ENCODE results near the gene MBTPS1.

Gene MBTPS1

DNA sequence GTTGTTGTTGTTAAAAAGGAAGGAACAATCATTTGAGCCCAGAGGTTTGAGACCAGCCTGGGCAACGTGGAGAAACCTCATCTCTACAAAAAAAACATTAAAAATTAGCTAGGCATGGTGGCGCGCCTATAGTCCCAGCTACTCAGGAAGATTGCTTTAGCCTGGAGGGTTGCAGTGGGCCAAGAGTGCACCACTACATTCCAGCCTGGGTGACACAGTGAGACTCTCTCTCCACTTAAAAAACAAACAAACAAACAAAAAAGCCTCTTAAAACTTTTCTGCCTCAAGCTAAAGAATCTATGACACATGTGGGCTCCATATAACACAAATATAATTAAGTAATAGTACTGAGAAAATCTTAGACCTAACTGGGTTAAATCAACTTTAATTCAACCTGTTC is 12.5 kb downstream of the MBTPS1 start (continued):
- TF ChIP-seq CREB5 (CRISPR knock-in tag; IDR thresholded peaks at IDR 0.05; ENCODE audit: low read depth) (no peak), POU6F1 (CRISPR knock-in tag; IDR thresholded peaks at IDR 0.05; ENCODE audit: borderline replicate concordance, low read depth) (no peak), OSR1 (CRISPR knock-in tag; IDR thresholded peaks at IDR 0.05) (no peak), RARB (CRISPR knock-in tag; IDR thresholded peaks at IDR 0.05) (no peak), ZNF8 (CRISPR knock-in tag; IDR thresholded peaks at IDR 0.05) (no peak), GLIS3 (CRISPR knock-in tag; IDR thresholded peaks at IDR 0.05) (no peak)

DNA sequence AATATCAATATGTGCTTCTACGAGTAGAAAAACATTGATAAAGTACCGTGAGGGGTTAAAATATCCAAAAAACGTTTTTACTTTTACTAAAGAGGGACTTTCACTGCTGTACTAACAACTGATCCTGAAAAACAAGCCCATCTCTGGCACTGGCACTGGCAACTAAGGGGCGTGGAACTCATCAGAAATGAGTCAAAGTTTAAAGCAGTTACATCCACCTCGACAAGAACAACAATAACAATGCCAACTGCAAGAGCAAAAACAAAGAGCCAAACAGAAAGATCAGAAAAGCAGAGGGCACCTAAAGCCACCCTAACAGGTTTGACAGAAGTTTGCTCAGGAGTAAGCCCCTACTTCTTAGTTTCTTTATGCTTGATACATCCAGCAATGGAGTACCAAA is 13.1 kb downstream of the MBTPS1 start:
- no peak for ATAC-seq
- TF ChIP-seq SNAI2 (CRISPR knock-in tag; IDR thresholded peaks at IDR 0.05) (no peak), TOX (CRISPR knock-in tag; IDR thresholded peaks at IDR 0.05; ENCODE audit: borderline replicate concordance) (no peak), PPARA (CRISPR knock-in tag; IDR thresholded peaks at IDR 0.05; ENCODE audit: borderline replicate concordance) (no peak), ZNF8 (CRISPR knock-in tag; IDR thresholded peaks at IDR 0.05) (no peak), ISL1 (CRISPR knock-in tag; IDR thresholded peaks at IDR 0.05) (no peak)

- TF ChIP-seq POU6F1 (CRISPR knock-in tag; IDR thresholded peaks at IDR 0.05; ENCODE audit: borderline replicate concordance, low read depth), result no peak
- TF ChIP-seq RARB (CRISPR knock-in tag; IDR thresholded peaks at IDR 0.05), result no peak
- no peak for TF ChIP-seq ISL1 (CRISPR knock-in tag; IDR thresholded peaks at IDR 0.05)
- no peak for TF ChIP-seq ZFP3 (CRISPR knock-in tag; IDR thresholded peaks at IDR 0.05)
- no peak for TF ChIP-seq SNAI2 (CRISPR knock-in tag; IDR thresholded peaks at IDR 0.05)
- TF ChIP-seq BACH2 (CRISPR knock-in tag; IDR thresholded peaks at IDR 0.05; ENCODE audit: borderline replicate concordance), result no peak
- no peak for TF ChIP-seq ARNTL (CRISPR knock-in tag; IDR thresholded peaks at IDR 0.05; ENCODE audit: borderline replicate concordance, low read depth)
- TF ChIP-seq CREB5 (CRISPR knock-in tag; IDR thresholded peaks at IDR 0.05; ENCODE audit: low read depth), result no peak
- no peak for ATAC-seq
Observed at GRCh38 chr16:84098939-84099338, 17.8 kb downstream of the MBTPS1 start.

GRCh38 chr16:84096447-84097005 is 20.2 kb downstream of the MBTPS1 start:
- no peak for TF ChIP-seq ZNF565 (CRISPR knock-in tag; conservative IDR thresholded peaks at IDR 0.05; ENCODE audit: low read depth)
- no peak for TF ChIP-seq RARB (CRISPR knock-in tag; IDR thresholded peaks at IDR 0.05)
- no peak for ATAC-seq

GRCh38 chr16:84095466-84095865 is 21.3 kb downstream of the MBTPS1 start:
- ATAC-seq, result no peak
- TF ChIP-seq ZNF70 (CRISPR knock-in tag; IDR thresholded peaks at IDR 0.05) (no peak), ZFP30 (CRISPR knock-in tag; IDR thresholded peaks at IDR 0.05) (no peak), TCF4 (CRISPR knock-in tag; IDR thresholded peaks at IDR 0.05; ENCODE audit: borderline replicate concordance) (no peak), SNAI2 (CRISPR knock-in tag; IDR thresholded peaks at IDR 0.05) (no peak), ZNF565 (CRISPR knock-in tag; conservative IDR thresholded peaks at IDR 0.05; ENCODE audit: low read depth) (no peak), CSRNP3 (CRISPR knock-in tag; IDR thresholded peaks at IDR 0.05) (no peak), CSDC2 (CRISPR knock-in tag; IDR thresholded peaks at IDR 0.05) (no peak), POU6F1 (CRISPR knock-in tag; IDR thresholded peaks at IDR 0.05; ENCODE audit: borderline replicate concordance, low read depth) (no peak), PPARA (CRISPR knock-in tag; IDR thresholded peaks at IDR 0.05; ENCODE audit: borderline replicate concordance) (no peak), ARNTL (CRISPR knock-in tag; IDR thresholded peaks at IDR 0.05; ENCODE audit: borderline replicate concordance, low read depth) (no peak), CREB5 (CRISPR knock-in tag; IDR thresholded peaks at IDR 0.05; ENCODE audit: low read depth) (no peak), OSR1 (CRISPR knock-in tag; IDR thresholded peaks at IDR 0.05) (no peak)
- TF ChIP-seq, protein P1, sequence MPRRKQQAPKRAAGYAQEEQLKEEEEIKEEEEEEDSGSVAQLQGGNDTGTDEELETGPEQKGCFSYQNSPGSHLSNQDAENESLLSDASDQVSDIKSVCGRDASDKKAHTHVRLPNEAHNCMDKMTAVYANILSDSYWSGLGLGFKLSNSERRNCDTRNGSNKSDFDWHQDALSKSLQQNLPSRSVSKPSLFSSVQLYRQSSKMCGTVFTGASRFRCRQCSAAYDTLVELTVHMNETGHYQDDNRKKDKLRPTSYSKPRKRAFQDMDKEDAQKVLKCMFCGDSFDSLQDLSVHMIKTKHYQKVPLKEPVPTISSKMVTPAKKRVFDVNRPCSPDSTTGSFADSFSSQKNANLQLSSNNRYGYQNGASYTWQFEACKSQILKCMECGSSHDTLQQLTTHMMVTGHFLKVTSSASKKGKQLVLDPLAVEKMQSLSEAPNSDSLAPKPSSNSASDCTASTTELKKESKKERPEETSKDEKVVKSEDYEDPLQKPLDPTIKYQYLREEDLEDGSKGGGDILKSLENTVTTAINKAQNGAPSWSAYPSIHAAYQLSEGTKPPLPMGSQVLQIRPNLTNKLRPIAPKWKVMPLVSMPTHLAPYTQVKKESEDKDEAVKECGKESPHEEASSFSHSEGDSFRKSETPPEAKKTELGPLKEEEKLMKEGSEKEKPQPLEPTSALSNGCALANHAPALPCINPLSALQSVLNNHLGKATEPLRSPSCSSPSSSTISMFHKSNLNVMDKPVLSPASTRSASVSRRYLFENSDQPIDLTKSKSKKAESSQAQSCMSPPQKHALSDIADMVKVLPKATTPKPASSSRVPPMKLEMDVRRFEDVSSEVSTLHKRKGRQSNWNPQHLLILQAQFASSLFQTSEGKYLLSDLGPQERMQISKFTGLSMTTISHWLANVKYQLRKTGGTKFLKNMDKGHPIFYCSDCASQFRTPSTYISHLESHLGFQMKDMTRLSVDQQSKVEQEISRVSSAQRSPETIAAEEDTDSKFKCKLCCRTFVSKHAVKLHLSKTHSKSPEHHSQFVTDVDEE (CRISPR knock-in tag; IDR thresholded peaks at IDR 0.05), result no peak
